Measurements from ENCODE around the gene PDCL3.

Gene PDCL3

DNA sequence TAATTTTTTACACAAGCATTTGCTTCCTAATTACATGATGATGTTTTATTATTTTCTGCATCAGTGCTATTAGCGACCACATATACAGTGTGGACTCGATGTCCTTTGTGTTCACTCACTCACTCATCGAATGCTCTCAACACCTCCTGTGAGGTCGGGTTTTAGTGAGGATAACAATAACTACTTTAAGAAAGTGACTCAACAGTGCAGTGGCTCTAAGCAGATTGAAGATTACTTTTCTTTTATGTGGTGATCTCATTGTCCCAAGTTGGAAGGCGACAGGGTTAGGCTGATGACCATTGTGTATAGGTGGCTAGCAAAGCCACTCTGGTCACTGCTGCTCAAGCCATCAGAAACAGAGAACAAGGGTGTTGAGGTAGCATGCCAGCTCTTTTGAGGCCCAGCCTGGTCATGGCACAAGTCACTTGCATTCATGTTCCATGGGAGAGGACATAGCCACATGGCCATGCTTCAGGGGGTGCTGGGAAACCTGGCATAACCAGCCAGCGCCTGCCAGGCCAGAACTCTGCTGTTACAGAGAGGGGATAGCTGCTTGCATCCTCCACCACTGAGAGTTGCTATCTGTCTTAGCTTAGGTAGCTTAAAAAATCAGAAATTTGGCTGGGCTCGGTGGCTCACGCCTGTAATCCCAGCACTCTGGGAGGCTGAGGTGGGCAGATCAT lies 60.4 kb downstream of the PDCL3 start:
- H3K4me3 ChIP-seq (ENCODE audit: low read length): no peak overlapping the region
- DNase-seq (ENCODE audit: low read depth): no peak
- TF ChIP-seq, protein P1, sequence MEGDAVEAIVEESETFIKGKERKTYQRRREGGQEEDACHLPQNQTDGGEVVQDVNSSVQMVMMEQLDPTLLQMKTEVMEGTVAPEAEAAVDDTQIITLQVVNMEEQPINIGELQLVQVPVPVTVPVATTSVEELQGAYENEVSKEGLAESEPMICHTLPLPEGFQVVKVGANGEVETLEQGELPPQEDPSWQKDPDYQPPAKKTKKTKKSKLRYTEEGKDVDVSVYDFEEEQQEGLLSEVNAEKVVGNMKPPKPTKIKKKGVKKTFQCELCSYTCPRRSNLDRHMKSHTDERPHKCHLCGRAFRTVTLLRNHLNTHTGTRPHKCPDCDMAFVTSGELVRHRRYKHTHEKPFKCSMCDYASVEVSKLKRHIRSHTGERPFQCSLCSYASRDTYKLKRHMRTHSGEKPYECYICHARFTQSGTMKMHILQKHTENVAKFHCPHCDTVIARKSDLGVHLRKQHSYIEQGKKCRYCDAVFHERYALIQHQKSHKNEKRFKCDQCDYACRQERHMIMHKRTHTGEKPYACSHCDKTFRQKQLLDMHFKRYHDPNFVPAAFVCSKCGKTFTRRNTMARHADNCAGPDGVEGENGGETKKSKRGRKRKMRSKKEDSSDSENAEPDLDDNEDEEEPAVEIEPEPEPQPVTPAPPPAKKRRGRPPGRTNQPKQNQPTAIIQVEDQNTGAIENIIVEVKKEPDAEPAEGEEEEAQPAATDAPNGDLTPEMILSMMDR (IDR thresholded peaks at IDR 0.05; ENCODE audit: insufficient read depth, low read depth, low read length, missing control alignments): no peak

DNA sequence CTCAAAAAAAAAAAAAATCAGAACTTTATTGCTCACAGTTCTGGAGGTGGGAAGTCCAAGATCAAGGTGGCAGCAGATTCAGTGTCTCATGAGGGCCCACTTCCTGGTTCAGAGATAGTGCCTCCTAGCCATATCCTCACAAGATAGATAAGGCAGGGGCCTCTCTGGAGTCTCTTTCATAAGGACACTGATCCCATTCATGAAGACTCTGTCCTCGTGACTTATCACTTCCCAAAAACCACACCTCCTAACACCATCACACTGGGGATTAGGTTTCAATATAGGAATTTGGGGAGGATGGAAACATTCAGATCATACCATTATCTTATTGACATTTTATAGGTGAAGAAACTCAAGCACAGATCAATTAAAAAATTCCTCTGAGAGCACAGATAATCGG lies 61.1 kb downstream of the PDCL3 start:
- no peak overlapping the region for H3K4me3 ChIP-seq (ENCODE audit: low read length)
- no peak for DNase-seq (ENCODE audit: low read depth)
- TF ChIP-seq, protein P1 (IDR thresholded peaks at IDR 0.05; ENCODE audit: insufficient read depth, low read depth, low read length, missing control alignments): no peak

DNA sequence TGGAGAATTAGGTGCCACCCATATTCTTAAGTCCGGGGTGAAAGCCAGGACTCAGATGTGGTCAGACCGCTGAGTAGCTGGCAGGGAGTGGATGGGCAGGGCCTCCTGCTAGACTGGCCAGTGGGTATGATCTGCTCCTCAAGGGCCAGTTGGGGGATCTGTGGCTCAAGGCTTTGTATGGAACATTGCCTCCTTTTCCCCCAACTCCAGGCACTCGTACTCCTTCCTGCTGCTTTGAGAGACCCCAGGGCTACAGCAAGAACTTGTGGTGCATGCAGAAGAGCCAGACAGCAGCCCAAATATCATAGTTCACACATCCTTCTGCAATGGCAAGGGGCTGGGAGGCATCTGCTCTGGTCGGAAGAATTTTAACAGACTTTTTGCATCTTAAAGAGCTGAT lies 61.7 kb downstream of the PDCL3 start:
- TF ChIP-seq, protein P1 (IDR thresholded peaks at IDR 0.05; ENCODE audit: insufficient read depth, low read depth, low read length, missing control alignments): no peak
- no peak for DNase-seq (ENCODE audit: low read depth)
- no peak overlapping the region for H3K4me3 ChIP-seq (ENCODE audit: low read length)

DNA sequence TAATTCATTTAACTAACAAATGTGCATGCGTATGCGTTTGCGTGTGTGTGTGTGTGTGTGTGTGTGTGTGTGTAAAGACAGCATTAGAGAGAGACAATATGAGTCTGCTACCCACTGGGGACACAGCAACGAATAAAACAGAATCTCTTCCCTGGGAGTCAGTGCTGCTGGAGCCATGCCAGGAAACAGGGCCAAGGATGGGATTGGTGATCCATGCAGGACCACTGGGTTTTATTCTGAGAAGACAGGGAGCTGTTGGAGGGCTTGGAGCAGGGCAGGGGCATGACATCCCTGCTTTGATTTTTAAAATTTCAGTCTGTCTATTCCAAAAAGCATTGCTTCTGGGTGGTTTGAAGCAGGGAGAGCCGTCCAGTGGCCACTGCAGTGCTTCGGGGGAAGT lies 62.9 kb downstream of the PDCL3 start:
- TF ChIP-seq, protein P1 (IDR thresholded peaks at IDR 0.05; ENCODE audit: insufficient read depth, low read depth, low read length, missing control alignments): no peak
- no peak for DNase-seq (ENCODE audit: low read depth)
- H3K4me3 ChIP-seq (ENCODE audit: low read length): no peak overlapping the region

Data from epithelial cell of esophagus (primary cell).